Measurements from ENCODE around the gene DCAKD.

GRCh38 chr17:45005700-45006099 lies 45.7 kb downstream of the DCAKD start:
- TF ChIP-seq TAF1 (IDR thresholded peaks at IDR 0.05; ENCODE audit: low read depth, low read length) (no peak), POLR2A (IDR thresholded peaks at IDR 0.05; ENCODE audit: low read depth, low read length) (no peak), POLR2AphosphoS5 (IDR thresholded peaks at IDR 0.05; ENCODE audit: low read depth, low read length) (no peak)

Data from GM12891 (cell line).